Right cardiac atrium (tissue), 5 donors: ENCODE results near the gene ITGA8. TPM values are rescaled to one million over a fixed set of nuclear protein-coding genes. Genes with fewer than 3 reads are reported as not detected.

ENCODE experiments used
- ATAC-seq, 2 donors: fragments of 200-7000 bp; cut with Tn5 transposase; one replicate each; pipeline versions ENCODE4 v1.8.0 to v1.9.1; 2020; ENCODE audit warnings: moderate library complexity in 2 of 2, mild to moderate bottlenecking in 1 of 2
- DNase-seq, 3 donors: peaks; one replicate each; pipeline ENCODE4 v3.0.0-alpha.2; 2020
- H3K27ac ChIP-seq: one replicate; pipeline ENCODE4 v1.5.1; 2013; ENCODE audit warnings: mild to moderate bottlenecking, low read length, control low read depth, moderate library complexity
- H3K27me3 ChIP-seq: one replicate; pipeline ENCODE4 v1.6.1; 2013; ENCODE audit not compliant: control insufficient read depth, insufficient read depth
- H3K4me1 ChIP-seq: one replicate; pipeline ENCODE4 v1.6.1; 2013; ENCODE audit warnings: low read length; ENCODE audit not compliant: control insufficient read depth, insufficient read depth
- H3K4me3 ChIP-seq: one replicate; pipeline ENCODE4 v1.5.1; 2013; ENCODE audit warnings: low read length, control low read depth
- H3K9me3 ChIP-seq: one replicate; pipeline ENCODE4 v1.6.1; 2013; ENCODE audit warnings: low read length; ENCODE audit not compliant: control insufficient read depth
- WGBS: extraction: QIAGEN DNeasy Blood & Tissue Kit; methylation state at CpG from one replicate; pipeline ENCODE4 v1.1.7; 2013; 5-methylcytosine and 5-hydroxymethylcytosine counted together
- intact Hi-C, 4 donors: fragments of 100-400 bp; cut with DNase I; formaldehyde crosslinking; loops; one replicate each; pipeline versions ENCODE4 v1.11.0 to v1.14.0; 2022 to 2023
- polyA plus RNA-seq: library from polyadenylated mRNA; stranded (reverse); fragments of 200-250 nt; gene quantifications from one replicate; pipeline ENCODE4 v1.2.3, GENCODE V29; 2013
- total RNA-seq, 4 donors: library from RNA; stranded (reverse); fragmentation: NEBNext Ultra II Directional; extraction: Animal tissue kit (Norgen Biotek cat#: 25700); gene quantifications; one replicate each; pipeline ENCODE4 v1.2.1, GENCODE V29; 2021
- donor health status: healthy with polysubstance abuse.
- donor health status: DM: no; HTN: yes; CAD: no.
- donor health status: DM: no; HTN: no; CAD: no.
- donor health status: DM: no; HTN: yes; CAD: no; lungs with severe emphysema.
- donor health status: DM: yes; HTN: yes; CAD: no.

The ITGA8 gene
- total and polyA plus RNA-seq, 5 donors: 3.7 to 8.8 (median 5.5) TPM

DNA sequence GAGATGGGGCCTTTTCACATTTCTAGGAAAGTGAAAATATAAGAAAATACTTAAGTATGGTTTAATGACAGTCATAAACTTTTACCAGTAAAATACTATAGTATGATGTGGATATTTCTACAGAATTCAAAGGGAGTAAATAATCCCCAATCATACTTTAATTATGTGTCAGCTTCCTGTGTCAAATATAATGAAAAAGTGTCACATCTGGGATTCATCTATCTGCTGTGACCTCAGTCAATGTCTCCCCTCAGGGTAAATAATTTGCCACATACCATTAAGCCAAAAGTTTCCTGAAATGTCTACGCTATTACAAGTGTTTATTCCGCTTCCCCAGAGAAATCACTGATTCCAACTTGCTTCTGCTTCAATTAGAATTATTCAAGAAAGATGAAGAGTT, 110.5 kb downstream of the ITGA8 start:
- Histone ChIP-seq H3K4me1 (no peaks in the 10 kb centered on the region), H3K27me3 (no peaks in the 10 kb centered on the region), H3K4me3 (no peak overlapping the region), H3K9me3 (no peaks in the 10 kb centered on the region), H3K27ac (no peak overlapping the region)
- DNase-seq (no peak), ATAC-seq (no peak)
- 91% methylated on average over 2 of the region's 2 CpGs for WGBS
- intact Hi-C loops: no loop called here

DNA sequence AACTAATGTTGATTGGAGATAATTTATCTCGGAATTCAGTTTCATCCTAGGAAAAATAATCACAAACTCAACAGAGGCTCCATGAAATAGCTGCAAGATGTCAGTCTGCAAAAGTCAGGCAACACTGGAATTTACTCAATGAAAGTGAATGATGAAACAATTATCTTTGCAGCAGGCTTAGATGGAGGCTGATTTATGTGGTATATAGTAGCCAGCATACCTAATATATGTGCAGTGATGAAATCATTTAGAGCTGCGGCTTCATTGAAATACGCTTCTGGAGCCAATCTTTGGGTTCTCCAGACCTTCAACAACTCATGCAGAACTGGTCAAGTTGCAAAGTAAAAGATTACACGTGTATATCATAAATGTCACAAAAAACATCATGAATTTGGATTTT, 113.3 kb downstream of the ITGA8 start:
- Histone ChIP-seq H3K9me3 (no peaks in the 10 kb centered on the region), H3K27me3 (no peaks in the 10 kb centered on the region), H3K27ac (no peak overlapping the region), H3K4me1 (peaks cover 2% of the 10 kb centered on the region), H3K4me3 (no peak overlapping the region)
- 83% methylated on average over 4 of the region's 4 CpGs for WGBS
- no peak for ATAC-seq
- intact Hi-C loops: no loop called here
- no peak for DNase-seq

DNA sequence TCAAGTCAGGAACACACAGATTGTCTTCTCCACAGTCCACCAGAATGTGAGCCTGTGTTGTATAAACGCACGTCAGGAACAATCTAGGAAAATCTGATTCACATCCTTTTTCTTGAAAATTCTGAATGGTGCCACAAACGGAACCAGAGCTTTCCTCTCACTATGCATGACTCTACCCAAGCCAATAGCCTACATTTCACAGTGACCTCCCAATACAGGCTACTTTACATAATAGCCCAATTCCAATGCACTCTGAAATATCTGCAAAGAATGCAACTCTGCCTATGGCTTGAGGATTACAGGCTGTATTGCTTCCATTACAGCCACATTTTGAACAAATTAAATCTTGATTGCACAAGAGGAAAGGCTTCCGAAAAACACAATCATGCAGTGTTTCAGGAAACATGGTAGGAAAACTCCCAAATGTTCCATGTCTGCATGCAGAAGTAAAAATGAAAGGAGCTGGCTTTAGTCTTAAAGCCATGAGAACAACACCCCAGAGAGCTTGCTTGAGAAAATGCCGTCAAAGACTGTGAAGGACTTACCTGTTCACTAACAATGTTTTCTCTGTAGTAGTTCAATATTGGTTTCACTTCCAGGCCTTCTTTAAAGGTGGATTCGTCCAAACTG, 113.9 kb downstream of the ITGA8 start:
- H3K9me3 ChIP-seq: no peaks in the 10 kb centered on the region
- no peak overlapping the region for H3K27ac ChIP-seq
- intact Hi-C loops: no loop called here
- no peak overlapping the region for H3K4me3 ChIP-seq
- no peak for DNase-seq
- ATAC-seq: peak; percentile 22 to 91
- 67% methylated on average over 6 of the region's 6 CpGs for WGBS
- H3K4me1 ChIP-seq: peaks cover 2% of the 10 kb centered on the region
- H3K27me3 ChIP-seq: no peaks in the 10 kb centered on the region

DNA sequence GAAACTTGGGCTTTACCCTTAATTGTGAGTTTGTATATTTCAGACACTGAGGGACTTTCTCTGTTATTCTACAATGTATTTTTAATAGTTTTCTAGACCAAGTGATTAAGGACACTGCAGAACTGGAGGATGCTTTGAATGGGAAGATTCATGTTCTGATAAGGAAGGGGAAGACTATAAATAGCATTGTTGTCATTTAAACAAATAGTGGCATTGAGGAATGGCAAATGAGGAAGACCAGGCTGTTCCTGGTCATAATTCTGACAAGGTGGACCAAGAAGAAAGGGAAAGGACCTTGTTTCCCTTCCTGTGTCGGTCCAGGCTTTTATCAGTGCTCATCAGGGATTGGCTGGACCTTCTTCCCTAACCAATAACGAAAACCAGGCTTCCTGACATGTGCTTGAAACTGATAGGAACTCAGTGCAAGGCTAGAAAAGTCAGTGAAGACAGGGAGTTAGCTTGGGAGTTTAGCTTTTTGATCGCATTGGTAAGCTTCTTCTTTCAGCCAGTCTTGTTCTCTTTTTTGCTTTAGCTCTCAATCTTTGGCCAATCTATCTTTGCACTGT, 116.2 kb downstream of the ITGA8 start:
- intact Hi-C loops: no loop called here
- H3K27ac ChIP-seq: no peak overlapping the region
- H3K27me3 ChIP-seq: no peaks in the 10 kb centered on the region
- WGBS: 43% methylated on average over 3 of the region's 3 CpGs
- ATAC-seq (no peak), DNase-seq (no peak)
- peaks cover 2% of the 10 kb centered on the region for H3K4me1 ChIP-seq
- no peak overlapping the region for H3K4me3 ChIP-seq
- no peaks in the 10 kb centered on the region for H3K9me3 ChIP-seq

DNA sequence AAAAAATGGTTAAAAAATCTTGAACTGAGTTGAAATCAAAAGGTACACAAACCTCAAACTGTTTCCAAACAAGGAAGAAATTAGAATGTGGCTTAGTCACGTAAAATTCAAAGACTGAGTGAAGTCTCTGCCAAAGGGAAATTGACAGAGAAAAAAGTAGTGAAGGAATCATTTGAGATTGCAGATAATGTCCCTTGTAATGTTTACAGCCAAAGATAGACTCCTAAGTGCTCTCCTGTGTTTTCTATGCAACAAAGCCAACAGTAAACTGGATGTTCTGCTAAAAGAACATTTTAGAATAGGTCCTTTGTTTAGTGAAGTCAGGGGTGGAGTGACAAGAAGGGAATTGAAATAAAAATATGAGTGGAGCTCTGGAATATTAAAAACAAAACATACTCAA, 117.9 kb downstream of the ITGA8 start:
- intact Hi-C loops: no loop called here

DNA sequence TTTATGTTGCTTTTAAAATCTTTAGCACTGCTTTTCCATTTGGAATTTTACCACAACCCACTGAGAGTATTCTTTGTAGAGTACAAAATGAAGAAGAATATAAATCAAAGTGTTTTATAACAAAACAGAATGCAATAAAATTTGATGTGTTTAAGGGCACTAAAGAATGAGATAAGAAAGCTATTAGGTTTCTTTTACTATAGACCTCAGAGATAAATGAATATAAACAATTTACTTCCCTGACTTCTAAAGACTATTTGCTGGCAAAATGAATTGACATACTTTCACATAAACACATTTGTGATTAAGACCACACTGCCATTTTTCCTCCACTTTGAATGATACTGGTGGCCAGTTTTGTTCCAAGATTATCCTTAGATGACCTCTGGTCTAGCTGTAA, 124.5 kb downstream of the ITGA8 start:
- H3K4me3 ChIP-seq: no peak overlapping the region
- intact Hi-C loops: loop anchor here in 1 of 4 donors (10.0 kb wide), 1 partner anchor 120 kb away; the partner anchor contains the start of gene ITGA8
- H3K9me3 ChIP-seq: no peaks in the 10 kb centered on the region
- H3K4me1 ChIP-seq: no peaks in the 10 kb centered on the region
- H3K27me3 ChIP-seq: no peaks in the 10 kb centered on the region
- DNase-seq (no peak), ATAC-seq (no peak)
- H3K27ac ChIP-seq: no peak overlapping the region

More for the DNA sequence above, 117.9 kb downstream of the ITGA8 start:
- 37% methylated on average over 1 of the region's 1 CpG for WGBS
- Histone ChIP-seq H3K27ac (no peak overlapping the region), H3K9me3 (no peaks in the 10 kb centered on the region), H3K4me3 (no peak overlapping the region), H3K27me3 (no peaks in the 10 kb centered on the region), H3K4me1 (peaks cover 2% of the 10 kb centered on the region)
- DNase-seq: no peak
- ATAC-seq: peak in 1 of 2 donors; percentile 22

DNA sequence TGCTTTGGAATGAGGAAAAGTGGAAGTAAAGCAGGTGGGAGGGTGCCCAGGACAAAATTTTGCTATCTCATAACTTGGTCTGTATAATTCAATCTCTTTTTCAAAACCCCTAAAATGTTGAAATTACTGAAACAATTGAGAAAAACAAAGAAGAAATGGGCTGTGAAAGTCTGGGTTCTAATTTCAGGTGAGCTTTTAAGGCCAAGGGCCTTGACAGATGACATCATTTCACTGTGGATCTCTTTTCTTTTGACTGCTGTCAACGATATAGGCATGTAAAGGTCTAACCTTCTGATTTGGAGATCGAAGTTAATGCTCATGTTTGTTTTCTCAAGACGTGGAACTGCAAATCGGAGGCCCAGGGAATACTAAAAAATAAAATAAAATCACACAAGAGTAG, 127.8 kb downstream of the ITGA8 start:
- Histone ChIP-seq H3K4me3 (no peak overlapping the region), H3K27me3 (no peaks in the 10 kb centered on the region), H3K9me3 (no peaks in the 10 kb centered on the region), H3K4me1 (no peaks in the 10 kb centered on the region), H3K27ac (no peak overlapping the region)
- DNase-seq (no peak), ATAC-seq (no peak)
- 96% methylated on average over 4 of the region's 4 CpGs for WGBS
- intact Hi-C loops: loop anchor here in 1 of 4 donors (10.0 kb wide), 1 partner anchor 123 kb away; the partner anchor contains the start of gene ITGA8

DNA sequence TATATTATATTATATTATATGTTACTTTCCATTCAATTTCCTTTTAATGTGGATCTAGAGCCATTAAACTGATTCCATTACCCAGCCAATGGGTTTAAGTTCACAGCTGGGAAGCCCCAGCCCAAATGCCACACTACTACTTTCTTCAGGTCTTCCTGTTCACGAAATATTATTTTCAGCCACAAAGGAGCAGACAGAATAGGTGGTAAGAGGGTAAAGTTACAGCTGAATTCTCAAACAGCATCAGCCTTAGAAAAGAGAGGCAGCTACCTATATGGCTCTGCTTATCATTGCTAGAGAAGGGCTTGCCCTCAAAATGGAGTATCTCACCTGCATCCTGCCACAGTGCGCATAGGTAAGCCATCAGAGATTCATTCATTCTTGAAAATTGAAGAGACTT, 128.3 kb downstream of the ITGA8 start:
- Histone ChIP-seq H3K4me1 (no peaks in the 10 kb centered on the region), H3K27me3 (no peaks in the 10 kb centered on the region), H3K4me3 (no peak overlapping the region), H3K27ac (no peak overlapping the region), H3K9me3 (no peaks in the 10 kb centered on the region)
- 97% methylated on average over 2 of the region's 2 CpGs for WGBS
- ATAC-seq (no peak), DNase-seq (no peak)
- intact Hi-C loops: loop anchor here in 1 of 4 donors (10.0 kb wide), 1 partner anchor 123 kb away; the partner anchor contains the start of gene ITGA8

DNA sequence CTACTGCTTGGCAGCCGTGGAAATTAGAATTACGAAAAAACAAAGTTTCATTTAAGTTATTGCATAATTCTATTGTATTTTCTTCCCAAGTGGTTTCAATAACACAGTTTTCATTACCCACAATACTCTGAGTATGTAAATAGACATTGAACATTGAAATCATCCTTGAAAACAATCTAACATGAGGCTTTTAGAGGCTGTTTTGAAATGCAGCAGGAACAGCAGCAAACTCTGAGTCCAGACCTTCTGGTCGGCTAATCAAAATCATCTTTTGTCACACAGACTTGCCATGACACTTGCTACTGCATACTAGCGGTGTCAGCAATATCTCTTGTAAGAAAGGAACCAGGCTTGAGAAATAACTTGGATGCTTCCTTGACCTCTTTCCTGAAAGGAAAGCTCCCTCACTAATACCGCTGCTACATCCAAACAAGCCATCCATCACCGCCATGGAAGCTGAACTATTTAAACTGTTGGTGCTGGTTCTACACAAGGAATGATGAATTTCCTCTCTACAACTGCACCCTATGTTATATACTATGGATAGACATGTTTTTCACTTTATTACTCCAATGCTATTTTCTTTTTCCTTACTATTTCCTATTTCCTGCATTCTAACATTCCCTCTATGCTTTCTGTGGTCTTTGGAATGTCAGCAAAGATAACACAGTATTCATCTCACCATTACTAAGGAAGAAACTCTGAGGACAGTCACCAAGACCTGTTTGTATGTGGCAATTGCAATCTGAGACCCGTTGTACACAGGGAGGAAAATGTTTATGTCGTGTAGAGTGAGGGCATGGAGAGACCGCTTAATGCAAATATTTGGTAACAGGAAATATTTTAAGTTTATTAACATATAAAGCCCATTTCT, 130.8 kb downstream of the ITGA8 start:
- no peak overlapping the region for H3K4me3 ChIP-seq
- DNase-seq: no peak
- no peak for ATAC-seq
- H3K9me3 ChIP-seq: no peaks in the 10 kb centered on the region
- no peaks in the 10 kb centered on the region for H3K27me3 ChIP-seq
- intact Hi-C loops: loop anchor here in 1 of 4 donors (10.0 kb wide), 1 partner anchor 126 kb away; the partner anchor contains the start of gene ITGA8
- H3K27ac ChIP-seq: no peak overlapping the region
- 64% methylated on average over 9 of the region's 9 CpGs for WGBS
- no peaks in the 10 kb centered on the region for H3K4me1 ChIP-seq

DNA sequence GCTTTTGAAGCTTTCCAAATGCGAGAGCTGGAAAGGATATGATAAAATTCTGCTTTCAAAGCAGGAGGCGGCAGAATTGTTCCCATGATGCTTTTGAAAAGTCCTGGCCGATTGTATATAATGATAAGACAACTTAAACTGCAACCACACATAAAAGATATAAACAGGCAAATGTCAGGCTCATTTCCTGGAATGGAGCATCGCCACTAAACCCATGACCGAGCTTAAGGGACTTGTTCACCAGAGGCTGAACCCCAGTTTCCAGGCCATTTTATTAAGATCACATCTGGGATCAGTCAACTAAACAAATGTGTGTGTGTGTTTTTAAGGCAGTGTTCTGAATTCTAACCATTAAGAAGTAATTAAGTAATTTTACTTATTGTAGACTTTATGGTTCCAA, 131.6 kb downstream of the ITGA8 start:
- no peak for DNase-seq
- 86% methylated on average over 5 of the region's 5 CpGs for WGBS
- intact Hi-C loops: loop anchor here in 1 of 4 donors (10.0 kb wide), 1 partner anchor 127 kb away; the partner anchor contains the start of gene ITGA8
- Histone ChIP-seq H3K4me3 (no peak overlapping the region), H3K9me3 (no peaks in the 10 kb centered on the region), H3K27me3 (no peaks in the 10 kb centered on the region), H3K4me1 (no peaks in the 10 kb centered on the region), H3K27ac (no peak overlapping the region)
- no peak for ATAC-seq

DNA sequence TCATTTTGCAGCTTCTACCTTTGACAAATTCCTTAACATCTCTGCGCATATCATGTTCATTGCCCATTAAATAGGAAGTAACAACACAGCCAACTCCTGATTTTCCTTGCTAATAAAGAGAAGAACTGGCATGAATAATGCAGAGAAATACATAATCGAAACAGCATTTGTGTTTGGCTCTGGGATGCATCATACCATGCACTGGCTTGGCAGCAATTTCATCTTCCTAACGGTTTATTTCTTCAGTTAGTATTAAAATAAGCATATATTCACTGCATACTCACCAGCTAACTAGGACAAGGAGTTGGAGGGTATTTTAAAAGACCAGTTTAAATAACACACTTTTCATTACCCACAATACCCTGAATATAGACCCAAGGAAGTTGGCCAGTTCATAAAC, 132.5 kb downstream of the ITGA8 start:
- WGBS: 81% methylated on average over 3 of the region's 3 CpGs
- DNase-seq (no peak), ATAC-seq (no peak)
- H3K27me3 ChIP-seq: no peaks in the 10 kb centered on the region
- H3K4me1 ChIP-seq: no peaks in the 10 kb centered on the region
- H3K4me3 ChIP-seq: no peak overlapping the region
- H3K27ac ChIP-seq: no peak overlapping the region
- intact Hi-C loops: loop anchor here in 1 of 4 donors (10.0 kb wide), 1 partner anchor 128 kb away; the partner anchor contains the start of gene ITGA8
- H3K9me3 ChIP-seq: no peaks in the 10 kb centered on the region
